SW 1271 (cell line): ENCODE data around the gene TRAF3IP1.
A peak's percentile ranks its signal among the peaks of the same experiment; 100 is the strongest.
"Not testable (repeated sequence)": the region's sequence is repeated elsewhere in the genome, so short reads cannot be mapped to it uniquely, and the experiment has no call there.

Source experiments
- DNase-seq, 2 experiments: peaks; one replicate each; lab custom pipeline; 2025; lab: John Stamatoyannopoulos, UW

TRAF3IP1 gene

GRCh38 chr2:238308177-238308576 is 12.1 kb upstream of the TRAF3IP1 start:
- peak in 1 of 2 experiments; percentile 8 for DNase-seq

DNA sequence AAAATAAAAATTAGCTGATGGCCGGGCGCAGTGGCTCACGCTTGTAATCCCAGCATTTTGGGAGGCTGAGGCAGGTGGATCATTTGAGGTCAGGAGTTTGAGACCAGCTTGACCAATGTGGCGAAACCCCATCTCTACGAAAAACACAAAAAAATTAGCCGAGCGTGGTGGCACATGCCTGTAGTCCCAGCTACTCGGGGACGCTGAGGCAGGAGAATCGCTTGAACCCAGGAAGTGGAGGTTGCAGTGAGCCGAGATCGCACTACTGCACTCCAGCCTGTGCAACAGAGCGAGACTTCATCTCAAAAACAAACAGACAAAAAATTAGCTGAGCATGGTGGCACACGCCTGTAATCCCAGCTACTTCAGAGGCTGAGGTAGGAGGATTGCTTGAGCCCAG is 9.6 kb upstream of the TRAF3IP1 start:
- not testable (repeated sequence) for DNase-seq

GRCh38 chr2:238313289-238313990 is 6.9 kb upstream of the TRAF3IP1 start:
- DNase-seq, result no peak

GRCh38 chr2:238313991-238314350 is 6.3 kb upstream of the TRAF3IP1 start:
- DNase-seq, result no peak

GRCh38 chr2:238314576-238314975 is 5.7 kb upstream of the TRAF3IP1 start:
- no peak for DNase-seq

DNA sequence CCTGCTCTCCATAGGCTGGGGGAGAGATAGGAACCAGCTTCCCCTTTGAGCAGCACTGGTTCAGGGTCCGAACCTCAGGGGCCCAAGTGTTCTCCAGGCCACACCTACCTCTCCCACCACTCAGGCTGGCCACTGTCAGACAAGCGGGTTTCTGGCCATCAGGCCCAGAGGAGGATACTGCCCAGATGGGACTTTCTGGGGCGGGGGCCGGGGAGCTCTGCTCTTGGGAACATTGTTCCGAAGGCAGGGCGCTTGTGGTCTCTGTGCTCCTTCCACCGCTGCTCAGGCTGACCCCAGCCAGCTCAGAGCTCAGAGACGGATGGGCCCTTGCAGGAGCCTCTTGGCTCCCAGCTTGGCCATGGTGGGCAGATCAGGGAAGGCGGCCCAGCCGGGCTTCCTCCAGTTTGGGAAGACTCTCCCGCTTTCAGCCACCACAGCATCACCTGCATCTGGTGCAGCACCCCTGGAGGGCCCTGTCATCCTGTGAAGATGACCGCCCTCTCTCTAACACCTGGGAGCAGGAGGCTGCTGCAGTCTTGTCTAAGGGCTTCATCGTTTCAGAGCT is 5.2 kb upstream of the TRAF3IP1 start:
- DNase-seq, result no peak

DNA sequence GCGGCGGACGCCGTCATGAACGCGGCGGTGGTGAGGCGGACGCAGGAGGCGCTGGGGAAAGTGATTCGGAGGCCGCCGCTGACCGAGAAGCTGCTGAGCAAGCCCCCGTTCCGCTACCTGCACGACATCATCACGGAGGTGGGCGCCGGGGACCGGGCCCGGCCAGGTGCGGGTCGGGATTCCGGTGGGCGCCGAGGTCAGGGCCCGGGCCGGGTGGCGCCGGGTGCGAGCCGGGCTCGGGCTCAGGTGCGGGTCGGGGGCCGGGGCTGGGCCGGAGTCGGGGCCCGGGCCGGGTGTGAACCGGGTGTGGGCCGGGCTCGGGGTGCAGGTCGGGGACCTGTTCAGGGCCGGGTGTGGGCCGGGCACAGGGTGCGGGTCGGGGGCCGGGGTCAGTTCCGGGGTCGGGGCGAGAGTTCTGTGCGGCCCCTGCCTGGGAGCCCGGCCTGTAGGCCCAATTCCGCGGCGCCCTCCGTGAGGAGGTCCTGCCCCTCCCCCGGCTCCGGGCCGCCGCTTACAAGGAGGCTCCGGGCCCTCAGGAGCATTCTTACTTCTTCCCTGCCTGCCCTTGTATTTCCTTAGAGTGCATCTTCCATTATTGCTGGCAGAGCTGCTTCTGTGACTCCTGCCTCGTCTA is 447 bp downstream of the TRAF3IP1 start:
- peak in 1 of 2 experiments; percentile 8 for DNase-seq

- no peak for DNase-seq
Observed at GRCh38 chr2:238321467-238321866, 1.1 kb downstream of the TRAF3IP1 start.

- no peak for DNase-seq
Observed at GRCh38 chr2:238322001-238322411, 1.7 kb downstream of the TRAF3IP1 start.

DNA sequence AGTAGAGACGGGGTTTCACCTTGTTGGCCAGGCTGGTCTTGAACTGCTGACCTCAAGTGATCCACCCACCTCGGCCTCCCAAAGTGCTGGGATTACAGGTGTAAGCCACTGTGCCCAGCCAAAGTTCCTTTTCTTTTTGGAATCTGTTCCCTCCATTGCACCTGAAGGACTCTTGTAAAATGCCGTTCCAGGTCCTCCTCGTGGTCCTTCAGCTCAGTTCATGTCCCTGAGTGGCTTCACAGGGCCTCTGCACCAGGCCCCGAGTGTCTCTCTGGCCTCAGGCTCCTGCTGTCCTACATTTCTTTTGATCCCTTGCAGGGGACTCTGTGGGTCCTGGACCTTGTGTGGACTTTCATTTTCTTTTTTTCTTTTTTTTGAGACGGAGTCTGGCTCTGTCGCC is 3.9 kb downstream of the TRAF3IP1 start:
- not testable (repeated sequence) for DNase-seq

DNA sequence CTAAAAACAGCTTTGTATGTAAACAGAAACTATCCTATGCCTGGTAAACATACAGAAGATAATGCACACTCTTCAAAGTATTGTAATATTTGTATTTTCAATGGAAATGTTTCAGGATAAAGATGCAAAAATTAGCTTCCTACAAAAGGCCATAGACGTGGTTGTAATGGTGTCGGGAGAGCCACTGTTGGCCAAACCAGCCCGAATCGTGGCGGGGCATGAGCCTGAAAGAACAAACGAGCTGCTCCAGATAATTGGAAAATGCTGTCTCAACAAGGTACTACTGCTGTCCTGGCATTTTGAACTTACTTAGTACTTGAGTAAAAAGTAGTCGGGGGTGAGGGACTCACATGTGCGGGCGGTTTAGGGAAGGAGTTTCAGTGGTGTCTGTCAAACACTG is 5.4 kb downstream of the TRAF3IP1 start:
- no peak for DNase-seq

GRCh38 chr2:238326801-238327365 is 6.6 kb downstream of the TRAF3IP1 start:
- DNase-seq, result no peak

GRCh38 chr2:238327751-238328150 is 7.4 kb downstream of the TRAF3IP1 start:
- no peak for DNase-seq

- no peak for DNase-seq
Observed at GRCh38 chr2:238330391-238330790, 10.1 kb downstream of the TRAF3IP1 start.

- no peak for DNase-seq
Observed at GRCh38 chr2:238331916-238332315, 11.6 kb downstream of the TRAF3IP1 start.

DNA sequence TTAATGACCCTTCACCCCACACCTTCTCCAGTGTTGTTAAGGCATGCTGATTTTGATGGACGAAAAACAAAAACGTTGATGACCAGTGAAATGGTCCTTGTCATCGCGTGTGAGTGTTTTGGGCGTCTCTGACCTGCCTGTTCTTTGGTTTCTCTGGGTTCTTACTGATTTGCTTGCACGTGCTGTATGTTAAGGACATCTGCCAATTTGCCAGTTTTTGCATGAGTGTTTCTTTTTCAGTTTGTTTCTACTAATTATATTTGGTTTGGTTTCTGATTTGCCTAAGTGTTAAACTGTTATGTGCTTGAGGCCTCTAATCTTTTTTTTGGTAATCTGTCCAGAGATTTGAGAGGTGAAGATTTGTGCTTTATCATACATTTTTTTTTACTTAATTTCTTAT is 14.6 kb downstream of the TRAF3IP1 start:
- no peak for DNase-seq

DNA sequence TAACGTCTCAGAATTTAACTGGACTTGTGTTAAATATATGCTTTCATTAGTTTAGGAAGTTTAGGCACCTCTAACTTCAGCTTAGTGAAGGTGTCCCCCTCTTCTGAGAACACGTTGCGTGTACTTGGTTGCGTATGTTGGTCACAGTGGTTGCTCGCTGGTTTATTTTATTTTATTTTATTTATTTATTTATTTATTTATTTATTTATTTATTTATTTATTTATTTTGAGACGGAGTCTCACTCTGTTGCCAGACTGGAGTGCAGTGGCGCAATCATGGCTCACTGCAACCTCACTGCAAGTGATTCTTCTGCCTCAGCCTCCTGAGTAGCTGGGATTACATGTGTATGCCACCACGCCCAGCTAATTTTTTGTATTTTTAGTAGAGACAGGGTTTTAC is 15.3 kb downstream of the TRAF3IP1 start:
- not testable (repeated sequence) for DNase-seq

DNA sequence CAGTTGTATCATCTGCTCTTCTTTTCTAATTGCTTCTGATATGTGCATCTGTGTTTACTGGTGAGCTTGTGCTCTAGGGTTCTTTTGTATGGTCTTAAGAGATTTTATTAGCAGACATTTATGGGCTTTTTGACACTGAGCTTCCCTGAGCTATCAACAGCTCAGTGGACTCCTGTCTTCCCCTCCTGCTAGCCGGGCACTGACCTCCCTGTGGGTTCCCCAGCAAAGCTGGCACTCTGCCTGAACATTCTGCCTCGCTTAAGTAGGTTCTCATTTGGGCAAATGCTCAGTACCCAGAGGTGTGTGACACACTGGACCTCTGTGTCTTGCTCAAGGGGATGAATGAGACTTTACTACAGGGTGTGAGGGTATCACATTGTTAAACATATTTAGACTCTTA is 15.8 kb downstream of the TRAF3IP1 start:
- DNase-seq, result no peak

DNA sequence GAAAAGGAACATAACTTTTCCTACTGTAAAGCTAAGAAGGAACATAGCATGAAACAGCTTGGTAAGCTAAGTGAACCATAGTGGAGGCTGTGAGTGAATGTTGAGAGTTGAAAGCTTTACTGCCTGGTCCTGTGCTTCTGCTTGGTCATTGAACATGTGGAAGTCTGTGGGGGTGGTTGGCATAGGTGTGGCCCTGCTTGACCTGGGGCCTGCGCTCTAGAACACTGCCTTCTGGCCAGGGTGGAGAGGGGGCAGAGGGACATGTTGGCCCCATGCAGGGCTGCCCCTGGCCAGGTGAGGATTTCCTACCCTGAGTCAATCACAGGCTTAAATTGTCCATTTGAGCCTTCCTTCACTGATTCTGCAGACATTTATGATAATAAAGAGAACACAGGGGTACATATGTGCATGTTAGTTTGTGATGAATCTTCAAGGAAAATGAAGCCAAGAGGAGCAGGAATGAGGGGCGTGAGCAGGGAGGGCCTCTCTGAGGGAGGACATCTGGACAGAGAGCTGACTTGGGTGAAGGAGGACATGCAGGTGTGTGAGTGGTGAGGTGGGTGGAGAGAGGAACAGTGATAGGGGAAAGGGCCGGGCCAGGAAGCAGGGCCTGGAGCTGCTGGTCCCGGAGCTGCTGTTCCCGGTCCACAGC is 16.6 kb downstream of the TRAF3IP1 start:
- DNase-seq, result no peak

GRCh38 chr2:238337846-238338245 is 17.5 kb downstream of the TRAF3IP1 start:
- no peak for DNase-seq

DNA sequence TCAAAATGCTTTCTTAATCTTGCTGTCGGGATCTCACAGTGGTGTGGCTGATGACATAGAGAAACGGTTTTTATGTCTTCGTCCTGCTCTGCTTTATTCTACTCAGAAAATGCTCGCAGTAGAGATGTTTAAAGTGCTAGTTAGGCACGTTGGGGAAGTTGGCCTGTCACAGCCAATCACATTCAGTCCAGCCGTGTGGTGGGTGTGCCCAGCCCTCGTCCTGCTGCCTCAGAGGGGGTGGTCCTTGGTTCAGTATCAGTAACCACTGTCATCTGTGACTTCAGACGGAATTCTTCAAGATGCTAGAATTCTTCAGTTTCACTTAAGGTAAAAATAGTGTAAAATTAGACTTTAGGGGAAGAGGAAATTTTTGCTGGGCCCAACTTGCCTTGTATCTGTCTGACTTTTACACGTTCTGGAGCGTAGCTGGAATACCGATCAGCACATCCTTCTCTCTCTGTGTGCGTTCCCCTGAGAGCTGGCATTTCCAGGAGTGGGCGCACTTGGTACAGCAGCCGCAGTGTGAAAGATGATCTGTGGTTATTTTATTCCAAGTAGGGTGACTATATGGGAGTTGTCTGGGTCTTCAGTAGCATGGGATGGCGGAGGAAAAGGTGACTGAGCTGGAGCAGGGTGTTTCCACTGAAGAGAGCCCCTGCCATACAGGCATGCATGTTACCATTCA is 18.5 kb downstream of the TRAF3IP1 start:
- DNase-seq, result no peak

- DNase-seq, result no peak
Observed at GRCh38 chr2:238339395-238339780, 19.1 kb downstream of the TRAF3IP1 start.
